ENCODE measurements around the gene COPS4.
"Not testable (repeated sequence)": the region's sequence is repeated elsewhere in the genome, so short reads cannot be mapped to it uniquely, and the experiment has no call there.

COPS4 gene

DNA sequence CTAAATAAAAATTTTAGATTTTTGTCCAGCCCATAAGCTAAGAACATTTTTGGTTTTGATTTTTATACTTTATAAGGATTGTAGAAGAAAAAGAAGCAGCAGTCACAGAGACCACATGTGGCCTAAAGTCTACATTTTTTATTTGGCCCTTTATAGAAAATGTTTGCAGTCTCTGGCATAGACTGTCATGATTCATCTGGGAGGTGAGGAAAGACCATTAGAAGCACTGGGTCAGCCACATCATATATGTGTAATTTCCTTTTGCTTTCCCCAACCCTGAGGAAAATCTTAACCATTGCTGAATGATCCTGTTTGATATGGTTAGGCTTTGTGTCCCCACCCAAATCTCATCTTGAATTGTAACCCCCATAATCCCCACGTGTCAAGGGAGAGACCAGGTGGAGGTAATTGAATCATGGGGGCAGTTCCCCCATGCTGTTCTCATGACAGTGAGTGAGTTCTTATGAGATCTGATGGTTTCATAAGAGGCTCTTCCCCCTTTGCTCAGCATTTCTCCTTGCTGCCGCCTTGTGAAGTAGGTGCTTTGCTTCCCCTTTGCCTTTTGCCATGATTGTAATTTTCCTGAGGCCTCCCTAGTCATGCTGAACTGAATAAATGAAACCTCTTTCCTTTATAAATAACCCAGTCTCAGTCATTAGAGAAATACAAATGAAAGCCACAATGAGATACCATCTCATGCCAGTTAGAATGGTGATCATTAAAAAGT, 12.1 kb upstream of the COPS4 start:
- no peak for DNase-seq (ENCODE audit: extremely low read depth, insufficient read length)
- H3K4me3 ChIP-seq (replicated peaks; ENCODE audit: low read depth, low read length), result no peak overlapping the region
- H3K36me3 ChIP-seq (ENCODE audit: control insufficient read depth, insufficient read depth, low read length), result no peaks in the 10 kb centered on the region
- no peaks in the 10 kb centered on the region for H3K27me3 ChIP-seq (replicated peaks; ENCODE audit: control insufficient read depth, insufficient read depth, low read length)
- no peak for TF ChIP-seq CTCF (IDR thresholded peaks at IDR 0.05; ENCODE audit: insufficient read depth, low read length, poor library complexity, severe bottlenecking)

GRCh38 chr4:83023599-83023998, 11.4 kb upstream of the COPS4 start:
- not testable (repeated sequence) for H3K4me3 ChIP-seq (replicated peaks; ENCODE audit: low read depth, low read length); H3K36me3 ChIP-seq (ENCODE audit: control insufficient read depth, insufficient read depth, low read length); DNase-seq (ENCODE audit: extremely low read depth, insufficient read length); H3K27me3 ChIP-seq (replicated peaks; ENCODE audit: control insufficient read depth, insufficient read depth, low read length)

DNA sequence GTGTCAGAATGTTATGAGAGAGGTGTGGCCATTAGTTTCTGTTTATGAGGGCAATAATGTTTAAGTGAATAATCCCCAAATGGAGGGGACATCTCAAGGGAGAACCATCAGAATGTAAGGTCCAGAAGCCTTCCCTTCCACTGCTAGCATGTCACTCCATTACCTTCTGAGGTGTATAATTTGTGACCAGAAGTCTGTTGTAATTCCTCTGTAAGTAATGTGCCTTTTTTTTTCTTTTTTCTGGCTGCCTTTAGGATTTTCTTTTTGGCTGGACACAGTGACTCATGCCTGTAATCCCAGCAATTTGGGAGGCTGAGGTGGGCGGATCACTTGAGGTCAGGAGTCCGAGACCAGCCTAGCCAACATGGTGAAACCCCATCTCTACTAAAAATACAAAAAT, 10.8 kb upstream of the COPS4 start:
- Histone ChIP-seq H3K36me3 (ENCODE audit: control insufficient read depth, insufficient read depth, low read length) (no peaks in the 10 kb centered on the region), H3K4me3 (replicated peaks; ENCODE audit: low read depth, low read length) (no peak overlapping the region), H3K27me3 (replicated peaks; ENCODE audit: control insufficient read depth, insufficient read depth, low read length) (no peaks in the 10 kb centered on the region)
- TF ChIP-seq CTCF (IDR thresholded peaks at IDR 0.05; ENCODE audit: insufficient read depth, low read length, poor library complexity, severe bottlenecking), result no peak
- DNase-seq (ENCODE audit: extremely low read depth, insufficient read length), result no peak

DNA sequence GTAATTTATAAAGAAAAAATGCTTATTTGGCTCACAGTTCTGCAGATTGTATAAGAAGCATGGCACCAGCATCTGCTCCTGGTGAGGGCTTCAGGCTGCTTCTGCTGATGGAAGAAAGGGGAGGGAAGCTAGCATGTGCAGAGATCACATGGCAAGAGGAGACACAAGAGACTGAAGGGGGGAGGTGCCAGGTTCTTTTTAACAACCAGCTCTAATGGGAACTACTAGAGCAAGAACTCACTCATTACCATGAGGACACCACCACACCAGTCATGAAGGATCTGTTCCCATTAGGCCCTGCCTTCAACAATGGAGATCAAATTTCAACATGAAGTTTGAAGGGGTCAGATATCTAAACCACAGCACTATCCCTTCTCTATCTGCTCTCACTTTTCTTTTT, 9.4 kb upstream of the COPS4 start:
- DNase-seq (ENCODE audit: extremely low read depth, insufficient read length), result peak; percentile 41
- TF ChIP-seq CTCF (IDR thresholded peaks at IDR 0.05; ENCODE audit: insufficient read depth, low read length, poor library complexity, severe bottlenecking), result no peak
- Histone ChIP-seq H3K36me3 (ENCODE audit: control insufficient read depth, insufficient read depth, low read length) (no peaks in the 10 kb centered on the region), H3K27me3 (replicated peaks; ENCODE audit: control insufficient read depth, insufficient read depth, low read length) (no peaks in the 10 kb centered on the region), H3K4me3 (replicated peaks; ENCODE audit: low read depth, low read length) (no peak overlapping the region)

DNA sequence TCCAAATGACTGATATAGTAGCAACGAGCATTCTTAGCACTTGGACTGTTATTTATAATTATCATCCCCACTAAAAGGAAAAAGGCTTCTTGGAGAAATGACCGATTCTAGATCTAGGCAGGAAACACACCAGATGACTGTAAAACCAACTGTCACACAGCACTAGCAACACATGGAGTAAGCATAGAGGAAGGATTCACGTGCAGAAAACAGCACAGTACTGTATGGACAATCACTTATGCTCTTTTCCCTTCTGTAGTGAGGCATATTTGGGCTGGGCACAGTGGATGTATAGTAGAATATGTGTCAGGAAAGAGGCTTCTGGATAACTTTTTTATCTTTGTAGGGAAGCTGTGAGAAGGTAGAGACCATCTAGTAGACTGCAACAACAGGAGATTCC, 6.0 kb upstream of the COPS4 start:
- H3K27me3 ChIP-seq (replicated peaks; ENCODE audit: control insufficient read depth, insufficient read depth, low read length), result no peaks in the 10 kb centered on the region
- DNase-seq (ENCODE audit: extremely low read depth, insufficient read length), result no peak
- H3K36me3 ChIP-seq (ENCODE audit: control insufficient read depth, insufficient read depth, low read length), result no peaks in the 10 kb centered on the region
- H3K4me3 ChIP-seq (replicated peaks; ENCODE audit: low read depth, low read length), result no peak overlapping the region
- TF ChIP-seq CTCF (IDR thresholded peaks at IDR 0.05; ENCODE audit: insufficient read depth, low read length, poor library complexity, severe bottlenecking), result no peak

DNA sequence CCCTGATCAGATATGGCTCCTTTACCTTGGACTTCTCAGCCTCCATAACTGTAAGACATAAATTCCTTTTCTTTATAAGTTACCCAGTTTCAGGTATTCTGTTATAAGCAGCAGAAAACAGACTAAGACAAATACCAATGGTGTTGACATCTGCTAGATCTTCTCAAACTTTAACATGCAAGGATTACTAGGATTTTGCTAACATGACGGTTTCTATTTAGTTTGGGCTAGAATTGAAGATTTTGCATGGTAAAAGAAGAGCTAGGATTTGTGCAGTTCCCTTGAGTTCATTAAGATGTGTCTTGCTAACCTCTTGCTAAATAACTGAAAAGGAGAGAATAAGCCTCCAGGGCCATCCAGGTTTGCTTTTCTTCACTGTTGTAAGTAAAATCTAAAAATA, 5.3 kb upstream of the COPS4 start:
- no peak for DNase-seq (ENCODE audit: extremely low read depth, insufficient read length)
- TF ChIP-seq CTCF (IDR thresholded peaks at IDR 0.05; ENCODE audit: insufficient read depth, low read length, poor library complexity, severe bottlenecking), result no peak
- Histone ChIP-seq H3K27me3 (replicated peaks; ENCODE audit: control insufficient read depth, insufficient read depth, low read length) (no peaks in the 10 kb centered on the region), H3K36me3 (ENCODE audit: control insufficient read depth, insufficient read depth, low read length) (no peaks in the 10 kb centered on the region), H3K4me3 (replicated peaks; ENCODE audit: low read depth, low read length) (no peak overlapping the region)

Measured in GM06990 (cell line).